SH-SY5Y (cell line): Measurements from ENCODE around the gene POLDIP2.

Source experiments
- GATA2 ChIP-seq: IDR thresholded peaks from 2 replicates; pipeline ENCODE4 v1.6.1; 2011; ENCODE audit warnings: mild to moderate bottlenecking, low read depth, low read length
- GATA3 ChIP-seq: IDR thresholded peaks from 2 replicates; pipeline ENCODE4 v1.6.1; 2011; ENCODE audit warnings: low read depth, mild to moderate bottlenecking, low read length, moderate library complexity

- TF ChIP-seq GATA2 (no peak), GATA3 (no peak)
Observed at GRCh38 chr17:28333083-28333746, 24.1 kb downstream of the POLDIP2 start.
